Measurements from ENCODE around the gene ATP12A. TPM values are rescaled to one million over a fixed set of nuclear protein-coding genes. Genes with fewer than 3 reads are reported as not detected.

Gene ATP12A
- total RNA-seq, 1 experiment from 2014 or later, result not detected

DNA sequence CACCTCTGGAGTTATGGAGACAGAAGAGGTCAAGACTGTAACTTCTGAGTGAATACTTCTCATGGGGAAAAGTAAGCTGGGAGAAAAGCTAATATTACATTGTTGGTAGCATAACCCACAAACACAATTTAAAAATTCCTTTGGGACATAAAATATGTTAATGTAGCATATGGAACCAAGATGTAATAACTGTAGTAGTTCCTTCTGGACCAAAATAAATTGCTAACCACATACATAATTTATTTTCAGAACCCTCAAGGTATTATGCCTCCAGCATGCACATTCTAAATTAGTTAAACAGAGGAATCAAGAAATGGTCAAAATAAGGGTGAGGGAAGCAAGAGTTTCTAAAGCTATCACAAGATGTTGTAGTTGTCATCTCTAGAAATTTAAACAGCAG, 79.0 kb downstream of the ATP12A start:
- intact Hi-C loops (cut with micrococcal nuclease; ENCODE audit: unreplicated experiment), result no loop called here
- BruUV-seq (replicated peaks), result no TSS peak
- no peak overlapping the region for H3K4me3 ChIP-seq (ENCODE audit: low read depth in 2 of 2, low read length in 2 of 2)
- in situ Hi-C loops (cut with HindIII; ENCODE audit: low pct_unique_long_range_greater_than_20kb, low sequenced_read_pairs), result no loop called here
- ChIA-PET POLR2A (no interaction called here), CTCF (no interaction called here)
- no peaks in the 10 kb centered on the region for H3K9me3 ChIP-seq (ENCODE audit: control insufficient read depth, insufficient read depth, low read depth, low read length)
- ATAC-seq (no peak), DNase-seq (ENCODE audit: low read depth, low spot score) (no peak)
- H3K27me3 ChIP-seq (ENCODE audit: control insufficient read depth, insufficient read depth, low read length), result peaks cover 3% of the 10 kb centered on the region; the same call in 1 of the 2 replicates
- TF ChIP-seq, protein P1, sequence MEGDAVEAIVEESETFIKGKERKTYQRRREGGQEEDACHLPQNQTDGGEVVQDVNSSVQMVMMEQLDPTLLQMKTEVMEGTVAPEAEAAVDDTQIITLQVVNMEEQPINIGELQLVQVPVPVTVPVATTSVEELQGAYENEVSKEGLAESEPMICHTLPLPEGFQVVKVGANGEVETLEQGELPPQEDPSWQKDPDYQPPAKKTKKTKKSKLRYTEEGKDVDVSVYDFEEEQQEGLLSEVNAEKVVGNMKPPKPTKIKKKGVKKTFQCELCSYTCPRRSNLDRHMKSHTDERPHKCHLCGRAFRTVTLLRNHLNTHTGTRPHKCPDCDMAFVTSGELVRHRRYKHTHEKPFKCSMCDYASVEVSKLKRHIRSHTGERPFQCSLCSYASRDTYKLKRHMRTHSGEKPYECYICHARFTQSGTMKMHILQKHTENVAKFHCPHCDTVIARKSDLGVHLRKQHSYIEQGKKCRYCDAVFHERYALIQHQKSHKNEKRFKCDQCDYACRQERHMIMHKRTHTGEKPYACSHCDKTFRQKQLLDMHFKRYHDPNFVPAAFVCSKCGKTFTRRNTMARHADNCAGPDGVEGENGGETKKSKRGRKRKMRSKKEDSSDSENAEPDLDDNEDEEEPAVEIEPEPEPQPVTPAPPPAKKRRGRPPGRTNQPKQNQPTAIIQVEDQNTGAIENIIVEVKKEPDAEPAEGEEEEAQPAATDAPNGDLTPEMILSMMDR (IDR thresholded peaks at IDR 0.05), result no peak
- TF ChIP-seq, protein P2, sequence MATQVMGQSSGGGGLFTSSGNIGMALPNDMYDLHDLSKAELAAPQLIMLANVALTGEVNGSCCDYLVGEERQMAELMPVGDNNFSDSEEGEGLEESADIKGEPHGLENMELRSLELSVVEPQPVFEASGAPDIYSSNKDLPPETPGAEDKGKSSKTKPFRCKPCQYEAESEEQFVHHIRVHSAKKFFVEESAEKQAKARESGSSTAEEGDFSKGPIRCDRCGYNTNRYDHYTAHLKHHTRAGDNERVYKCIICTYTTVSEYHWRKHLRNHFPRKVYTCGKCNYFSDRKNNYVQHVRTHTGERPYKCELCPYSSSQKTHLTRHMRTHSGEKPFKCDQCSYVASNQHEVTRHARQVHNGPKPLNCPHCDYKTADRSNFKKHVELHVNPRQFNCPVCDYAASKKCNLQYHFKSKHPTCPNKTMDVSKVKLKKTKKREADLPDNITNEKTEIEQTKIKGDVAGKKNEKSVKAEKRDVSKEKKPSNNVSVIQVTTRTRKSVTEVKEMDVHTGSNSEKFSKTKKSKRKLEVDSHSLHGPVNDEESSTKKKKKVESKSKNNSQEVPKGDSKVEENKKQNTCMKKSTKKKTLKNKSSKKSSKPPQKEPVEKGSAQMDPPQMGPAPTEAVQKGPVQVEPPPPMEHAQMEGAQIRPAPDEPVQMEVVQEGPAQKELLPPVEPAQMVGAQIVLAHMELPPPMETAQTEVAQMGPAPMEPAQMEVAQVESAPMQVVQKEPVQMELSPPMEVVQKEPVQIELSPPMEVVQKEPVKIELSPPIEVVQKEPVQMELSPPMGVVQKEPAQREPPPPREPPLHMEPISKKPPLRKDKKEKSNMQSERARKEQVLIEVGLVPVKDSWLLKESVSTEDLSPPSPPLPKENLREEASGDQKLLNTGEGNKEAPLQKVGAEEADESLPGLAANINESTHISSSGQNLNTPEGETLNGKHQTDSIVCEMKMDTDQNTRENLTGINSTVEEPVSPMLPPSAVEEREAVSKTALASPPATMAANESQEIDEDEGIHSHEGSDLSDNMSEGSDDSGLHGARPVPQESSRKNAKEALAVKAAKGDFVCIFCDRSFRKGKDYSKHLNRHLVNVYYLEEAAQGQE (IDR thresholded peaks at IDR 0.05; ENCODE audit: insufficient read depth in 1 of 2, low read depth in 2 of 2, low read length in 1 of 2), result no peak
- TF ChIP-seq SIN3A (IDR thresholded peaks at IDR 0.05; ENCODE audit: borderline replicate concordance, insufficient read depth, low read depth, low read length), result no peak
- TF ChIP-seq POLR2AphosphoS5 (IDR thresholded peaks at IDR 0.05; ENCODE audit: low read depth, low read length), result no peak
- no peak for TF ChIP-seq TCF7L2 (IDR thresholded peaks at IDR 0.05; ENCODE audit: low read depth, low read length)
- H3K36me3 ChIP-seq (ENCODE audit: control insufficient read depth, insufficient read depth, low read length), result no peaks in the 10 kb centered on the region
- no peaks in the 10 kb centered on the region for H3K4me1 ChIP-seq (ENCODE audit: control insufficient read depth, insufficient read depth, low read length)
- H3K27ac ChIP-seq (ENCODE audit: low read length), result no peak overlapping the region

Other genes with a start within 250 kb of the ATP12A start
- gene PARP4, start 167.6 kb upstream of the ATP12A start, total RNA-seq (2021; ENCODE audit: unreplicated experiment), result 44.0 TPM
- gene RNF17, start 83.8 kb downstream of the ATP12A start, total RNA-seq (2021; ENCODE audit: unreplicated experiment), result not detected